NK-92 treated with Interleukin-12 subunit alpha and Interleukin-12 subunit beta, amount 100 ng/mL, for 24 hours (cell line): ENCODE measurements around the gene RNF149.
"Not testable (repeated sequence)": the region's sequence is repeated elsewhere in the genome, so short reads cannot be mapped to it uniquely, and the experiment has no call there.

Experiments
- DNase-seq: peaks from one replicate; lab custom pipeline; 2025; lab: John Stamatoyannopoulos, UW

The RNF149 gene, protein sequence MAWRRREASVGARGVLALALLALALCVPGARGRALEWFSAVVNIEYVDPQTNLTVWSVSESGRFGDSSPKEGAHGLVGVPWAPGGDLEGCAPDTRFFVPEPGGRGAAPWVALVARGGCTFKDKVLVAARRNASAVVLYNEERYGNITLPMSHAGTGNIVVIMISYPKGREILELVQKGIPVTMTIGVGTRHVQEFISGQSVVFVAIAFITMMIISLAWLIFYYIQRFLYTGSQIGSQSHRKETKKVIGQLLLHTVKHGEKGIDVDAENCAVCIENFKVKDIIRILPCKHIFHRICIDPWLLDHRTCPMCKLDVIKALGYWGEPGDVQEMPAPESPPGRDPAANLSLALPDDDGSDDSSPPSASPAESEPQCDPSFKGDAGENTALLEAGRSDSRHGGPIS

GRCh38 chr2:101308432-101309210 is at the start of gene RNF149:
TSS of gene RNF149 (minus strand) at chr2:101308701. CDS start at chr2:101308588, 113 bp downstream.
- peak; percentile 92 for DNase-seq

DNA sequence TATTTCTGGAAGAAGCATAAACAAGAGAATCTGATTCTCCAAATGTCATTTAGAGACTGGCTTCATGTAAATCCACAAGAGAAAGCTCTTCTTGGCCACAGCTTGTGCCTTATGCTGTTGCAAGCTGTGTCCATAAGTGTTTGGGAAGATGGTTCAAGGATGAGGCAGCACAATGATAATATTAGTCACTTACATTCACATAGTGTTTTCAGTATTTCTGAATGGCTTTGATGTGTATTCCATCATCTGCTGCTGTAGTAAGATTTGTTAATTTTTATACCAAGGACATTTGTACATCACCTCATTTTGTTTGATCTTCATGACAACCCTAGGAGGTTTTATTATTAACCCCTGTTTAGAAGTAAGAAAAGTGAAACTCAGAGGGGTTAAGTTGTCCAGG is 48.9 kb upstream of the RNF149 start:
- no peak for DNase-seq

DNA sequence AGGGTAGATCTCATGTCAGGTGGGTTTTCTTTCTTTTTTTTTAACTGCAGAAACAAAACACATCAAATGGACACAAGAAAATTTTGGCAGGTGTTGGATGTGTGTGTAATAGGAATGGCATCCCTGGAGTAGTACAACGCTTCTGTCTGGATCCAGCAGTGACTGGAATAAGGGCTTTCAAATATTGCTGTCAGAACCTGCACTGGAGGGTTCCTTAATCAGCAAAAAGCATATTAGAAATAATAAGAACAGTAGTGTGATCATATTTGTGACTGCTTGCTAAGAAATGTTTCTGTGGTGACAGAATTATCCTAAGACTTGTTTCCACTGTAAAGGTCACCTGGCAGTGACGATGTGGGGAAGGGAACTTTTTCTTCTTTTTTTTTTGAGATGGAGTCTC is 48.0 kb upstream of the RNF149 start:
- no peak for DNase-seq

DNA sequence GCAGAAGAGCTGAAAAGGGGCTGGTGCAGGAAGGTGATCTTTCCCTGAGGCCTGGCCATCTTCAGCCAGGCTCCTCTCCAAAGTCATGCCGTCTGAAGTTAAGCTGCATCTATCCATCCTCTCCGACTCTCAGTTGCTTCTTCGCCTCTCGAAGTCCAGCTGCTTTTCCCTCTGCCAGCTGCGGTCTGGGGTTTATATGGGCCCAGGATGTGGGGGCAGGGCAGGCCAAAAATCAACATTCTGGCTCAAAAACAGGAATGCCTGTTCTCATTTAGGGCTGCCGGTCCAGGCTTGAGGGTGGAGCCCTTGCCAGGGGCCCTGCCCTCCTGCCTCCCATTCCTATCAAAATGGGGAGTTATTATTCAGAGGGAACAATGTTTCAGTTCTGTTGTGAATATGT is 47.6 kb upstream of the RNF149 start:
- no peak for DNase-seq

- DNase-seq, result no peak
Measured at GRCh38 chr2:101355401-101356054, 47.0 kb upstream of the RNF149 start.

GRCh38 chr2:101354420-101355311 is 46.2 kb upstream of the RNF149 start:
- no peak for DNase-seq

- not testable (repeated sequence) for DNase-seq
Measured at GRCh38 chr2:101352631-101353030, 44.1 kb upstream of the RNF149 start.

GRCh38 chr2:101351207-101351606 is 42.7 kb upstream of the RNF149 start:
- DNase-seq, result no peak

DNA sequence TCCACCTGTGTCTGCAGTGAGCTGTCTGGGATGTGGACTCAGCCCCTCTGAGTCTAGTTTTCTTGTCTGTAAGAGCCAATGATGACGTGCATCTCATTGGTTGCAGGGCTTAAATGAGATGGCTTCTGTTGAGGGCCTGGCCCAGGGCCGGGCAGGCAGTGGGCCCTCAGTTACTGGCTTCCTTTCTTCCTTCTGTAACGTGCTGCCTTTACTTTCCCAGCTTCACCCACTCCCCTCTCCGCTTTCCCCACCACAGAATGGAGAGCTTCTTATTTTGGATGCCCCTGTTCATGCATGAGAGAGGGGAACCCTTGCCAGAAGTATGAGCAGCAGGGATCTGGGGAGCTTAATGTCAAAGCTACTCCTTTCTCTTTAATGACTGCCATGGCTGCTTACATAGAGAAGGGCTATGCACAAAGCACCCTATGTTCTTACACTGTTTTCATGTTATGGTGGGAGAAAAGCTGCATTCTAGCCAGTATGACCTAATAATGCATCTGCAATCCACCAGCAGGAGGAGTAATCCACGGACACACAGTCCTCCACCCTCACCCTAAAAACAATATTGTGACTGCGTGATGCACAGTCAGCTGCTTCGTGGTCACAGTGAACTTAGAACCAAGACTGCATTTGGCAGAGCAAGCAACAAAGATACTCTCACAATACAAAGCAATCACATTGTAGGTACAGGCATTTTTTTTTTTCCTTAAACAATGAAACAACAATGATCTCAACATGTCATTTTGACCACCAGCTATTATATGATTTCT is 41.6 kb upstream of the RNF149 start:
- DNase-seq, result no peak

DNA sequence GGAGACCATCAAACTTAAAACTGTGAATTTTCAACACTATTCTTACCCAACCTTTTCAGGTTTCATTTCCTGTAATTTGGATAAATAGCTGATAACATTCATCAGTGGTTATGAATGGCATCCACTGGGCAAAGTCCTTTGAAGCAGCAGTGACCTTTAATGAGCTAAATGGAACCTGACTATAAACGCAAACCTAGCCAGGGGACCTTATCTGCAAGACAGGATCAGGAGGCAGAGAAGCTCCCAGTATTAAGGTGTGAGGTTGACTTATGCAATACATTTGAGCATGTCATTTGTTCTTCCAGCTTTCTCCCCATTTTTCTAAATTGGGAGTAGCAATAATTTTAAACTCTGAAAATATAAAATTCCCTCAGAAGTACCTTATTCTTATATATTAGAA is 40.4 kb upstream of the RNF149 start:
- DNase-seq, result no peak

DNA sequence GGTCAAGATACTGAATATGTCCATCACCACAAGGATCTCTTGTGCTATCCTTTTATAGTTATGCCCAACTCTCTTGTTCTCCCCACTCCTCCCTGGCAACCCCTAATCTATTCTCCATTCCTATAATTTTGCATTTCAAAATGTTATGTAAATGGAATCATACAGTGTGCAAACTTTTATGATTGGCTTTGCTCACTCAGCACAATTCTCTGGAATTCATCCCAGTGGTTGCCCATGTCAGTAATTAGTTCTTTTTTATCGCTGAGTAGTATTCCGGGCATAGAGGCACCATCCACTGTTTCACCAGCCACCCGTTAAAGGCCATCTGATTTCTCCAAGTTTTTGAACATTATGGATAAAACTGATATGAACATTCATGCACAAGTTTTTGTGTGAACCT is 38.4 kb upstream of the RNF149 start:
- no peak for DNase-seq

DNA sequence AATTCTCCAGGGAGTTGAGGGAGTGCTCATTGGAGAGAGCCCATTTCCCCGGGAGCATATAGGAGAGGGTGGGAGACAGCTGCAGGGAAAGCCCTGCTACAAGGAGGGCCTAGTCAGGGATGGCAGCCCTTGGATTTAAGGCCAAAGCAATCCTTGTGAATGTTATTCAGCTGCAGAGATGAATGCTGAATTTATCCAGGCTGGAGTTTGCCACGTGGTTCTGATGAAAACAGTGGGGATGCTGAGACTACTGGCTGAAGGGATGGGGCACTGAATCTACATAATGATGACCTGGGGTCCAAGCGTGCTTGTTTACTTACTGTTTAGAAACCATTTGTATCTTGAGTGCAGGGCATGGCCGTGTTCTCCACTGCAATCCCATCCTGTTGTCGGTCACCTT is 35.6 kb upstream of the RNF149 start:
- no peak for DNase-seq

- DNase-seq, result no peak
Measured at GRCh38 chr2:101342625-101343008, 34.1 kb upstream of the RNF149 start.

DNA sequence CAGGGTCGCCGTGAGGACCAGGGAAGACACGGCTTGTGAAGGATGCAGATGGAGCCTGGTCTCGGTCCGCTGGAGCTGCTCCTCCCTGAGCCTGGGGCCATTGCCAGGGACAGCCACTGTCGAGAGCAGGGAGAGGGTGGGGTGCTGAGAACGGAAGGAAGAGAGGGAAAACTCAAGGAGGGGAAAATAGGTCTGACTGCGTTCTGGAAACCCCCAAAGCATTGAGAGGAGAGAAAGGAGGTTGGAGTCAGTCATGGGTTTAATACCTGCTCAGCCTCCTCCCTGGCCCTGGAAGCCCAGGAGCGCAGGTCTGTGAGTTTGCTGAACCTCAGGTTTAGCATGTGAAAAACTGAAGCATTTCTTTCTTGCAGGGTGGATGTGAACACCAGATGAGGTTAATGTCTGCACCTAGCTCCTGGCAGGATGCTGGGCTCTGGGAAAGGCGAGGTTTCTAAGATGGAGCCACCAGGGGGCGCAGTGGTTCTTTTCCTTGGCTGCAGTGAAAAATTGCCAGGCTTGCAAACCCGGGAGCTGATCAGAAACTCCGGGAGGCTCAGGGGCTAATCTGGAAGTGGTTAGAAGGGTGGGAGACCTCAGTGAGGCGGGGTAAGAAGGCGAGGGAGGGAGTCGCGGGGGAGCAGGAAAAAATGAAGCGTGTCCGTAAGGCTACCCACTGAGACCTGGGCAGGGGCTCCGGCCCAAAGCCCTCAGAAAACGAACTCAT is 33.6 kb upstream of the RNF149 start:
- DNase-seq, result peak; percentile 28

DNA sequence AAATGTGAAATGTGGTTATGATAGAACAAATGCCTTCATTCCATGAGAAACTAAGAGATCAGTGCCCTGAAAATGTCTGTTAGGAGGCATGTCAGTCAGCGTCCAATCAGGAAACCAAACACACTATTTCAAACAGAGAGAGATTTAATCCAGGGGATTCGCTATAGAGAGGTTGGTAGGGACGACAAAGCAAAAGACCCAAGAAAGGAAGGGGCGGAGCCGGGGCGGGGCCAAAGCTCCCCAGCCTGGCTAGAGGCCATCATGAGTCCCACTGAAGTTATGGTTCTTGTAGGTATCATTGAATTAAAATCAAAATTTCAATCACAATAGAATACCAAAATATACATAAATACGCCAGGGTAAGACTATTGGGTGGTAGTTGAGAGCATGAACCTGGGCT is 32.9 kb upstream of the RNF149 start:
- no peak for DNase-seq

GRCh38 chr2:101340141-101340551 is 31.6 kb upstream of the RNF149 start:
- no peak for DNase-seq

- no peak for DNase-seq
Measured at GRCh38 chr2:101339266-101339880, 30.9 kb upstream of the RNF149 start.

DNA sequence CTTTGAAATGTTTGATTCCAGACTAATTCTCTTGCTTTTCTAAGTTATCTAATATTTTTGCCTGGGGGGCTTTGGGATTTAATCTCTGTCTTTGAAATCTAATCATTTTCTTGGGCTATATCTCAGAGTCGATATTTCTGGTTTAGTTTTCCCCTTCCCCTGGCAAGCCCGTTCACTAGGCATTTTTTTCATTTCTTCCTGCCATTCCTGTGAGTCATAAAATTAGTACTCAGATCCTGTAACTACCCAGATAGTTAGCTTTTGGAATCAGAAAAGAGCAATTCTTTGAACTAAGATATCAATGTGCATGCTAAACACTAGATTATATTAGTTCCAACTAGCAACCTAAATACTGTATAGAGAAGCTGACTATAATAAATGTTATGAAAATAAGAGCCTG is 29.4 kb upstream of the RNF149 start:
- DNase-seq, result no peak

DNA sequence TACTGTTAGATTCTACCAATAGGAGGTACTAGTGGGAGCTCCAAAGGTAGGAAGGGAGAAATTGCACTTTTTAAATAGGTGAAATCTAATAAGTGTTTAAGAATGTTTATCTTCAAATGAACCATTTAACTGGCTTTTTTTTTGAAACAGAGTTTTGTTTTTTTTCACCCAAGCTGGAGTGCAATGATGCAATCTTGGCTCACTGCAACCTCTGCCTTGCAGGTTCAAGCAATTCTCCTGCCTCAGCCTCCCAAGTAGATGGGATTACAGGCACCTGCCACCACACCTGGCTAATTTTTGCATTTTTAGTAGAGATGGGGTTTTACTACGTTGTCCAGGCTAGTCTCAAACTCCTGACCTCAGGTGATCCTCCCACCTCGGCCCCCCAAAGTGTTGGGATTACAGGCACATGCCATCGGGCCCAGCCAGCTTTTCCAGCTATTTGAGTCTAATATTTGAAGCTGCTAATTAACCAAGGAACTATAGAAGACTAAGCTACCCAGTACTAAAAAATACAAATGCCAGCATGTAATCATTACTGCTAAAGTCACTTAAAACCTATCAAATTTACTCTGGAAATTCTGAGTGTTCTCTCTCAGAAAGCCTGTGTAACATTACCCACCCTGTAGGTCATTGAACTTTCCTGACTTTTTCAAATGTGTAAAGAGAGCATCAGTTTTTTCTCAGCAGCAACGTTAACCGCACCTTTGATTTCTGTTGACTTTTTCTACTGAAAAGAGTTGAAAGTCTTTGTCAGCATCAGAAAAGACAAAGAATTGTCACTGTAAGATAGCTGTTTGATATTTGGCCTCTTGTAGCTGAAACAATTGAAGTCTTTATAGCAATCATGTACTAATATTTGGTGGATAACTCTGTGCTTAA is 24.6 kb upstream of the RNF149 start:
- no peak for DNase-seq
